ENCODE results near the gene DDX20.

DDX20 gene, protein sequence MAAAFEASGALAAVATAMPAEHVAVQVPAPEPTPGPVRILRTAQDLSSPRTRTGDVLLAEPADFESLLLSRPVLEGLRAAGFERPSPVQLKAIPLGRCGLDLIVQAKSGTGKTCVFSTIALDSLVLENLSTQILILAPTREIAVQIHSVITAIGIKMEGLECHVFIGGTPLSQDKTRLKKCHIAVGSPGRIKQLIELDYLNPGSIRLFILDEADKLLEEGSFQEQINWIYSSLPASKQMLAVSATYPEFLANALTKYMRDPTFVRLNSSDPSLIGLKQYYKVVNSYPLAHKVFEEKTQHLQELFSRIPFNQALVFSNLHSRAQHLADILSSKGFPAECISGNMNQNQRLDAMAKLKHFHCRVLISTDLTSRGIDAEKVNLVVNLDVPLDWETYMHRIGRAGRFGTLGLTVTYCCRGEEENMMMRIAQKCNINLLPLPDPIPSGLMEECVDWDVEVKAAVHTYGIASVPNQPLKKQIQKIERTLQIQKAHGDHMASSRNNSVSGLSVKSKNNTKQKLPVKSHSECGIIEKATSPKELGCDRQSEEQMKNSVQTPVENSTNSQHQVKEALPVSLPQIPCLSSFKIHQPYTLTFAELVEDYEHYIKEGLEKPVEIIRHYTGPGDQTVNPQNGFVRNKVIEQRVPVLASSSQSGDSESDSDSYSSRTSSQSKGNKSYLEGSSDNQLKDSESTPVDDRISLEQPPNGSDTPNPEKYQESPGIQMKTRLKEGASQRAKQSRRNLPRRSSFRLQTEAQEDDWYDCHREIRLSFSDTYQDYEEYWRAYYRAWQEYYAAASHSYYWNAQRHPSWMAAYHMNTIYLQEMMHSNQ

DNA sequence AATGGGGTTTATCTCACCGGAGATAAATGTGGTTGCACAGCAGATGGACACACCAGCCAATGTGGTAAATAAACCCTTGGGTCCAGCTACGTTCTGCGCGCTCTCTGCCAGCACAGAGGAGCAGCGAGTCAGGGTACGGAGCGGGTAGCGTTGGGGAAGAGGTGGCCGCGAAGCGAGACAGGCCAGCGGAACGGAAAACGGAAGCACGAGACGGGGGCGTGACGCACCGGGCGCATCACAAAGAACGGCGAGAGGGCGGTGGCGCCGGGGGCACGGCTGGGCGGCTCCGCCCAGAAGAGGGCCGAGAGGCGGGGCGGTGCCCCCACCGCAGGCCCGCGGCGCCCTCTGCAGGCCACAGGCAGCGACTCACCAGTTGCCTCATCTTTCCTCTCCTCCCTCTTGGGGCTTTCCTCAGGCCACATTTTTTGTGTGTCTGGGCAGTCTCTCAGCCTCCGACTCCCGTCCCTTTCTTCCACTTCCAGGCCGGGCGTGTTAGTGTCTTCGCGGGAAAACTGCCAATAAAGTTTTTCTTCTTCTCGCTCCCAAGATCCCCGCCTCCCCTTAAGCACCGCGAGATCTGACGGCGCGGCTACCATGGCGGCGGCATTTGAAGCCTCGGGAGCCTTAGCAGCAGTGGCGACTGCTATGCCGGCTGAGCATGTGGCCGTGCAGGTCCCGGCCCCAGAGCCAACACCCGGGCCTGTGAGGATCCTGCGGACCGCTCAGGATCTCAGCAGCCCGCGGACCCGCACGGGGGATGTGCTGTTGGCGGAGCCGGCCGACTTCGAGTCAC is at the start of gene DDX20:
Gene DDX20, plus strand, starts transcription at position 571 of the 793 bp plus-strand sequence. Its CDS starts 24 bp downstream, at position 595.
- DNase-seq, result peak; percentile 94

DNA sequence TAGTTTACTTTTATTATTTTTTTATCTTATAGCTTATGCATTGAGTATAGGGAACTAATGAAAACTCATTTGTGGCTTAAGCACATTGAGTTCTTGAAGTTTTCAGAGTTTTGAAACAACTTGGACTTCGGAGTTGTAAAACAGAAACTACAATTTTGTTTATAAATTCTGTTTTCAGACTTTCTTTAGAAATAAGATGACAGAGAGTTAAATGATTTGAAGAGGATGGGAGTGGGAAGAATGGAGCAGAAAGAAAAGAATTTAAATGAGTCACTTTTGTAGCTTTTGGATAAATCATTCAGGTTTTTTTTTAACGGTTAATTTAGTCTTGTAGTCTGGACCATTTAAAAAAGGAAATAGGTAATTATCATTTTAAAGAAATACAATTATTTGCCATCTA is 48.8 kb upstream of the DDX20 start:
- no peak for DNase-seq

DNA sequence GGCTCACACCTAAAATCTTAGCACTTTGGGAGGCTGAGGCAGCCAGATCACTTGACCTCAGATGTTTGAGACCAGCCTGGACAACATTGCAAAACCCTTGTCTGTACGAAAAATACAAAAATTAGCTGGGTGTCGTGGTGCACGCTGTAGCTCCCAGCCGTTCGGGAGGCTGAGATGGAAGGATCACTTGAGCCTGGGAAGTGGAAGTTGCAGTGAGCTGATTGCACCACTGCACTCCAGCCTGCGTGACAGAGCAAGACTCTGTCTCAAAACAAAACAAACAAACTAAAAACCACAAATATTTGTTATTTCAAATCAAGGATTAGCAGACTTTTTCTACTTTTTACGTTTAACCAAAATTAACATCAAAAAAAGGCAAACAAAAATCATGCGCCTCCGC is 47.8 kb upstream of the DDX20 start:
- no peak for DNase-seq

DNA sequence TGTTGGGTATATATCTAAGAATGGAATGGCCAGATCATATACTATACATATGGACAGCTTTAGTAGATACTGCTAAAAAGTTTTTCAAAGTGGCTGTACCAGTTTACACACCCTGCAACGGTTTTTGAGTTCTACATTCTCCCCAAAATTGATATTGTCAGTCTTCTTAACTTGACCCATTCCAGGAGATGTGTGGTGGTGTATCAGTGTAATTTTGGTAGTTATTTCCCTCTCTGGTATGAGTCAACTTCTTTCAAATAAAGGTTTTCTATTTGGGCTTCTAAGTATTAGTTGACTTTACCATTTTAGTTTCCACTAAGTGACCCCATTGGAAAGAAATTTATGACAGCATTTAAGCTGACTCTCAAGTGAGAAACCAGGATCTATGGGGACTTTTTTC is 45.7 kb upstream of the DDX20 start:
- DNase-seq, result no peak

DNA sequence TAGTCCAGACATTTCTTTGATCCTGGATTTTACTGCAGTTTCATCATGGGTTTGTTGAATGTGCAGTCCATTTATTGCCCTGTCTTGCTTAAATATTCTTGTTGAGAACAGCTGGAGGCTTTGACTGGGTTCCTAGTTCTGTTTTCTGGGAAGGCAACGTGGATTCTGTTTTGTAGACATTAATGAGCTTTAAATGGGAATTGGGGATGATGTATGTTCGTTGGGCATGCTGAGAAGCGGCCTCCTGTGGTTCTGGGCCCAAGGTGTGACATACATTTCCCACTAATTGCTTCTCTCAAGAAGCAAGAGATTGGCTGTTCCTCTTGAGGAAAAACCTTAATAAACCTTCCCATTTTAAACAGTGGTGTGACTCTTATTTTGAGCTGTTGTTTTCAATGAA is 39.4 kb upstream of the DDX20 start:
- DNase-seq, result no peak

DNA sequence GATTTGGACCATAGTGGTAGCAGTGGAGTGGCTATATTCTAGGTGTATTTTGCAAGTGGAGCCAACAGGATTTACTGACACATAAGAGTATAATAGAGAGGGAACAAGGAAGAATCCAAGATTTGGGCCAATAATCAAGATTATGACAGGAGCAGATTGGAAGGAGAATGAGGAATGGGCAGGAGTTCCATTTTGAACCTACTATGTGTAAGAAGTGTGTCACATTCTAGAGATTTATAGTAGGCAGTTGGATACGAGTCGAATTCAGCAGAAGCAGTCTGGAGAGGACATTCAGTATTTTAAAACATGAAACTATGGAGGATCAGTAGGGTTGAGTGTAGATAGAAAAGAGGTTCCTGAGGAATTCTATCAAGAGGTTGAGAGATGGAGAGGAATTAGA is 38.3 kb upstream of the DDX20 start:
- no peak for DNase-seq

DNA sequence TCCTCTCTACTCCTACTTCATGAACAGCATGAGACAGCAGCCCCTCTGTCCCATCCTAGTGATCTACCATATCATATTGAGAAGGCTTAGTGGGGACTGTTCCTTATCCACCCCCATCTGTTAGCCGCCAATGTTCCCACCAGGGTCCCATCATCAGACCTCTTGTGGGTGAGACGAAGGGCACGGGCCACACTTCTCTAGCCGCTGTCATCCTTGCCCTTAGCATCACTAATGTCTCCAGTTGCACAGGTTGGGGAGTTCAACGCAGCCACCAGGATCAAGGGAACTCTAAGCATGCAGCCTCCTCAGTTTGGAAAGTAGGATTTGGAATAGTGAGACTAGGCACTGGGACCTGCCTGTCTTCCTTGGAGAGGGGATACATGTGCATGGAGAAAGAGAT is 36.6 kb upstream of the DDX20 start:
- no peak for DNase-seq

DNA sequence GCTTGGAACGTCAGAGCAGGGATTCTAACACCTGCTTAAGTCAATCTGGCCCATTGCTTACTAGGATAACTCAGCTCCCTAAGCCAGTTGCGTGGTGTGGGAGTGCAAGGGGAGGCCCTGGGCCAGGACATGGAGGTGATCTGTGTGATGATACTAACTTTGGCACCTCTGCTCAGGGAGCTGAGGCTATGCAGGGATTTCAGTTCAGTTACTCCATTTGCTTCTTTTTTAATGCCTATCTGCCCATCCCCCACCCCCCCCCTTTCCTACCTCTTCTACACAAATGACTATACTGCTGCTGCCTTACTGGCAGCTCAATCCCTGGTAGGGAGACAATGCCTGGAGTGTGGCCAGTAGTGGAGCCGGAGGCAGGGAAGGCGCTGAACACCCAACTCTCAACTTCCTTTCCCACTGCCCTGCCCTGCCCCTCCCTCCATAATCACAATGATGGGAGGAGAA is 36.0 kb upstream of the DDX20 start:
- no peak for DNase-seq

DNA sequence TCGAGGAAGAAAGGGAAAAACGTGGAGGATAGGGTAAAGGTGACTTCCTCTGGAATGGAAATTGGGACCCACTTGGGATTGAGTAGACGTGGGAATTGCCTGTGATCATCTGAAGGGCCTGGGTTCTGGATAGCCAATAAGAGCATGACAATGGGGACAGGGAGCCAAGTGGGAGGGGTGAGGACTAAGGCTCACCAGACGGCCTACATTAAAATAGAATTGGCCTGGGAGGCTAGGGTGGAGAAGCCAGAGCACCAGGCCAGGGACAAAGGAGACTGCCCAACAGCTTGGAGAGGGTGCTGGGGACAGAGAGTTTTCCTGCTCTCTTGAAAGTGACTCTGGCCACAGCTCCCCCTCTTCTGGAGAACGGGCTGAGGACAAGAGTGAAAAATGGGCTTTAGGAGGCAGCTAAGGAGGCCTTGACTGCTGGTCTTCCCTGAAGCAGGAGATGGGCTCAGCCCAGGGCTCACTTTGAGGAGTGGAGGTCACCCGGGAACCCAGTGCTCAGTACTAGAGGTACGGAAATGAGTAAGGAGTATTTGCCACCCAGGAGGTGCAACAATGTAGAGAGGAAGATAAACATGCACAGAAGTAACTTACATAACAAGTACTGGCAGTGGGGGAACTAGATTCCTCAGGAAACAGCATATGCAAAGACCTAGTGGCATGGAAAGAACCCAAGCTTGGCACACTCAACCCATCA is 35.3 kb upstream of the DDX20 start:
- no peak for DNase-seq

DNA sequence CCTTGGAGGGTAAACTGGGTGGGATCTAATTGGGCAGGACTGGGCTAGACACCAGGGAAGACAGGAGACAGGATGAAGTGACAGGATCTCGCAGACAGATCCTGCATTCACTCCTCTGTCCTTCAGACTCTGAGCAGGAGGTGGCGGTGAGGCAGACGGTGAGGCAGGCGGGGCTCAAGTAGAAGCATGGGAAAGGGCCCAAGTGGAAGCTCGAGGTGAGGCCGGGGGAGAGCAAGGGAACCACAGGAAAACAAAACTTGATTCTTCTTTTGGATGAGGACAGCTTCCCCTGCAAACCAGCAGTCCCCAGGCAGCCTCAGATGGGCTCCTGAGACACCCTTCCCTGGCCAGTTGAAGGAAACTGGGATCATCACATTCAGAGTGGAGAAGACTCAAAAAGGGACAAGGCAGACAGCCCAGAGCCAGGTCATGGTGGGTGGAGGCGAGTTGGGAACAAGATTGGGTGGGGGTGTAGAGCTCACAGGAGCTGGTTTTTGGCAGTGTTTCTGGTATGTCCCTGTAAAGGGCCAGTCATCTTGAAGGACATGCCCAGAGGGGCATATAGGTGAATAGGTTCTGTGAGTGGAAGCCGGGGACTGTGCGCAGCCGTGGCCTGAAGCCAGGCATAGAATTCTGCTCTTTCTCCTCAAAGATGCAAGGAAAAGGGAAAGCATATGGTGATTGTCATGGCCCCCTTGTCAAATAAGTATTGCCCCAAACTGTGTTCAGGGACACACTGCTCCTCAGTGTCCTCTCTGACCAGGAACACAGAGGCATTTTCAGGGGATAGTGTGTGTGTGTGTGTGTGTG is 34.5 kb upstream of the DDX20 start:
- DNase-seq, result no peak

DNA sequence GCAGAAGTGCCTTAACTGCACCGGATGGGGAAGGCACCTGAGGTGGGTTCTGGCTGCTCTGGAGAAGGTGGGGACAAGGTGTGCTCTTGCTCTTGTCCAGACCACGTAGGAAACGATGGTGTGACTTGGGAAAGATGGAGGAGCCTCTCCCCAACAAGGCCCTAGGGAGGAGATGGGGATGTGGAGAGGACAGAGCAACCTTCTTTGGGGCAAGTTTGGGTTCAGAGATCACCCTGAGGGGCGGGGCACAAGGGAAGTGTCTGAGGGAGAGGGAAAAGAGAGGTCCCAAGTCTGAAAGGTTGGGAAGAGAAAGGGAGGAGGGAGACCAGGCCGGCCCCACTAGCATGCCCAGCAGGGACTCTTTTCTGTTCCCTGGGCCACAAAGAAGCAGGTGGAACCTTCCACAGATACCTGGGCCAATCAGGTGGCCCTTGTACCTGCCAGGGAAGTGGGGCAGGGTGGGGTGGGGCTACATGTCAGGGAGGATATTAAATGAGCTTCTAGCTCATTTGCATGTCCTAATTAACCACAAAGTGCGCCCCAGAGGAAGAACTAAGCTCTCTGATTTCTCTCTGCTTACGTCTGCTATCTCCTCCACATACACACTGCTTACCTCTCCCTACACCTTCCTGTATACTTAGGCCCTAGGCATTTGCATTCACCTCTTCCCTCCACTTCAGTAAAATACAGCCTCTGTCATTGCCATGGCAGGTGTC is 32.5 kb upstream of the DDX20 start:
- DNase-seq, result no peak

DNA sequence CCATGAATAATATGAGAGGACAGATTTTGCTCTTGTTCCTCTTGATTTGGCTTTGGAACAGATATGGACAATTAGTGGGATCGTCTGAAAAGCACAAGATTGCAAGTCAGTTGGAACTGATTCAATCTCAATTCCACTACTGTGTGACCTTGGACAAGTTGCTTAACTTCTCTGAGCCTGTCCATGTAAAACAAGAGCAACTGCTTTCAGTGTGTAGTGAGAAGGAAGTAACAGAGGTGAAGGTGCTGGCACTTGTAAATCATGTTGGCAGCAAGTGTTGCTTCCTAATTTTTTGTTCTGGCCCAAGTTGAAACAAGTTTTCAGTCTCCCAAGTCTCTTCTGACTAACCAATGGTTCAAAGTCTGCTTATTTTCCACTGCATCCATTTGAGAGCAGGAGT is 31.8 kb upstream of the DDX20 start:
- DNase-seq, result no peak

DNA sequence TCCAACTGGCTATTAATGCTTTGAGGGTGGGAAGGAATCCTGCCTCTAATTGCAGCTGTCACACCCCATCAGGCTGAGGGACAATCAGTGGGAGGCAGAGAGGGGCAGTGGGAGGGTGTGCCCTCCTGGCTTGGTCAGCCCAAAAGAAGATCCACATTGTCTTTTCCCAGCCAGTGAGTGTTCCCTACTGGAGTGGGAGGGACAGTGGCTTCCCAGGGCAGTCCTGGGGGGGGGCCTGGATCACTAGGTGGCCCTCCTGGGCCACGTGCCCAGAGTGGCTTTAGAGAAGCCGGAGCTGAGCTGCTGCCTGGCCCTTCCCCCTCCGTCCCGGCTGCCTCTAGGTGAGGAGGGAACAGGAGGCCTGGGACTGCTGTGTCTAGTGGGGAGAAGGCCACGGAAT is 30.5 kb upstream of the DDX20 start:
- no peak for DNase-seq

DNA sequence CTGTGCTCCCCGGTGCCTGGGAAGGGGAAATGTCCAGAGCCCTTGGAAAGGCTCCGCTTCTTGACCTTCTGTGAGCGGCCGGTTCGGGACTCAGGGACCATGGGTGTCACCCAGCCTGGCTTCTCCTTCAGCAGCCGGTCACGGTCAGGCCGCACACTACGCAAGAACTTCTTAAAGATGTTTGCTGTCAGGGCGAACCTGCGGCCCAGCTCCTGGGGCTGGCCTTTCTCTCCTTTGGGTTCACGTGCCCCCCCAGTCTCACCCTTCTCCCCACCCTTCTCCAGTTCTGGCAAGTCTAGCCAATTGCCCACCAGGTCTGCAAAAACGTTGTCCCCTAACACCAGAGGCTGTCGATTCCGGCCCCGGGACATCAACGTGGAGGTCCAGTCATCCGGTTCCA is 28.6 kb upstream of the DDX20 start:
- peak; percentile 14 for DNase-seq

DNA sequence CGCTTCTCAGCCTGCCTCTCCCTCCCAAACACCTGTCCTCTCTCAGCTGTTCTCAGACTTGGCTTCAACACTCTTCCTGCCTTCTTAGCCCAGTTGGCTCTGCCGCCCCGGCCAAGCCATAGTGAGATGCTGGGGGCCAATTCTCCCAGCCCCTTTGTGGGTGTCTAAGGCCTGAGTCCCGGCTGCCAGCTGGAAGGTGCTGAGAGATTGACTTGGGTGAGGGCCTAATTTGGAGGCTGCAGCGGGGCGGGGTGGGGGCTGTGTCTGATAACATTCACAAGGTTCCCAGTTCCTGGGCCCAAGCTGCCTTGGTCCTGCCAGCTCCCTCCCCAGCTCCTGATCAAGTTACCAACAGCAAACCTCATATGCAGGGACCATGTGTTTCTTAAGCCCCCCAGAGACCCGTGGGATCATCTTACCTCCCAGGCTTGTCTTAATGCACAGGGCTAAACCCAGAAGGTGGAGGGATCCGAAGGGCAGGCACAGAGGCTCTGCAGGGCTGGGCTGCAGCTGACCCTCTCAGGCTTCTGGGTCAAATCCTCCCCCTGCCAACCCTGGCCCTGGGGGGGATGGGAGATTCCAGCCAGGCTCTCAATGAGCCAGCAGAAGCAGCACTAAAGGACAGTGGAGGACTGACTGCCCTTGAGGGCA is 26.3 kb upstream of the DDX20 start:
- no peak for DNase-seq

DNA sequence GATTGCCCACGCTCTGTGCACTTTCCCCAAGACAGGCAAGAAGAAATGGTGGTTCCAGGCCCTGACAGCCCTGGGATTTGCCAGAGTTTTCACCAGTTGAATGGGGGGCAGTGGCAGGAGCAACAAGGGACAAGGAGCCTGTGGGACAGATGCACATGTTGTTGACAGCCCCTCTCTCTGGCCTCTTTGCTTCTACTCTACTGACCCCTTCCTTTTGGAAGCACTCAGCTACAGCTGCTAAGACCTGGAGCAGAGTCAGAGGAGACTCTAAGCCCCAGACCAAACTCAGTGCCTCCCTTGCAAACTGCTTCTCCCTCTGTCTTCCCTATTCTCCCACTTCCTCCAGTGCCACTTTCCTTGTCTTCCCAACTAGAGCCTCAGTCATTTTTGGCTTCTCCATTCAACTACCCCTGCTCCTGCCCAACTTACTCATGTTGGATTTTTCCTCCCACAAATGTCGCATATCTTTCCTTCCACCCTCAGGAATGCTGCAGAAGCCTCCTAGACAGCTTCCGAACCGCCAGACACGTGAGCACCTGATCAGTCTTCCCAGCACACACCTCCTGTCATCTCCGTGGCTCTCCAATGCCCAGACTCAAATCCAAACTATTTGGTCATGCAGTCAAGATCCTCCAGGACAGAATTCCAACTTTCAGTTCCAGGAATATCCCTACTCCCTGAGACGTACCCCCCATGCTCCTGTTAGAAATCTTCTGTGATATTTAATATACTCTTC is 25.6 kb upstream of the DDX20 start:
- DNase-seq, result no peak

DNA sequence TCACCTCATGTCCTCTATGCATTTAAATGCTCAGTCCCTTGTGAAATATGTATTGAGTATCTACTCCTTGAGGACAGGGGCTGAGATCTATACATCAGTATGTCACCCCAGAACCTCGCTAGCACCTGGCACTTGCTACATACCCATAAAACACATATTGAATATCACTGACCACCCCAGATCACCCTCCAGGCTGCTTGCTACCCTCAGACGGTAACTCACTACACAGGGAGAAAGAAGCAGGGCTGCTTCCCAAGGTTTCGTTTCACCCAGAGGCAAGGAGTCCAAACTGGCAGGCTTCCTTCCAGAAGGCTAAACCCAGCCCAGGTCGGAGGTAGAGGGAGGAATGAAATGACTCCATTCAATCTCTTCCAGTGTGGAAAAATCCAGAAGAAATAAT is 25.0 kb upstream of the DDX20 start:
- DNase-seq, result no peak

DNA sequence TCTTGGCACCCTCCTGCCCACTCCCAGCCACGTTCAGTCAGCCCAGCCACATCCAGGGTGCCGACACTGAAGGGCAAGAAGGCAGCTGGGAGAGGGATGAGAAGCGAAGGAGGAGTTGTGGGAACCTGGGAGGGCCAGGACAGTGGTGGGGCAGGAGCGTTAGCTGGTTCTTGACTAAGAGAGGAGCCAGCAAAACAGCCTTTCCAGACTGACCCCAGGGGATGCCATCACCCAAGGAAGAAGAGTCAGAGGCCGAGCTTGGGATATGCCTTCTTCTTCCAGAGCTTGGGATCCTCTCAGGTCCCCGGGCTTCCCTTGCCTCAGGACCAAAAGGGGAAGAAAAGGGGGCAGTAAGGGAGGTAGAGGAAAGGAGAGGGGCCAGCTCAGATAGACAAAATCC is 23.7 kb upstream of the DDX20 start:
- DNase-seq, result no peak

DNA sequence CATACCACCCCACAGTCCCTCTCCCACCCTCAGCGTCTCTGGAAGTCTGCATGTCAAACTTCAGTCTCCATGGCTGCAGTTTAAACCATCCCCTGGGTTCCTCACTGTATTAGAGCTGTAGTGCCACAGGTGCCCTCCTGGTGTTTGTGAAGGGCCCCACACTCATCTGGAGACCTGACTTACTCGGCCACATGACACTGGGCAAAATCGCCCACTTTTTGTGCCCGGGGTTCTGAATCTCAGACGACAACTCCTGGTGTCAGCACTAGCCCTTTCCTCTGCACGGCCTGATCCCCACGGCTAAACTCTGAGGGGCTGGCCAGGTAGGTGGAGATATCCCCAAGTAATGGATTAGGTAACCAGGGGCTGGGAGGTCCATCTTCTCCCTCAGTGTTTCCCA is 23.0 kb upstream of the DDX20 start:
- peak; percentile 9 for DNase-seq

All from stimulated activated CD8-positive, alpha-beta memory T cell treated with anti-CD3 and anti-CD28 coated beads, Interleukin-4, amount 100 ng/mL, for 48 hours (primary cell).